ENCODE results near the gene CD83.

CD83 gene

GRCh38 chr6:14182916-14183315 is 65.3 kb downstream of the CD83 start:
- no peak for TF ChIP-seq EZH2phosphoT487 (IDR thresholded peaks at IDR 0.05; ENCODE audit: borderline replicate concordance, low read length)
- TF ChIP-seq, protein P1, sequence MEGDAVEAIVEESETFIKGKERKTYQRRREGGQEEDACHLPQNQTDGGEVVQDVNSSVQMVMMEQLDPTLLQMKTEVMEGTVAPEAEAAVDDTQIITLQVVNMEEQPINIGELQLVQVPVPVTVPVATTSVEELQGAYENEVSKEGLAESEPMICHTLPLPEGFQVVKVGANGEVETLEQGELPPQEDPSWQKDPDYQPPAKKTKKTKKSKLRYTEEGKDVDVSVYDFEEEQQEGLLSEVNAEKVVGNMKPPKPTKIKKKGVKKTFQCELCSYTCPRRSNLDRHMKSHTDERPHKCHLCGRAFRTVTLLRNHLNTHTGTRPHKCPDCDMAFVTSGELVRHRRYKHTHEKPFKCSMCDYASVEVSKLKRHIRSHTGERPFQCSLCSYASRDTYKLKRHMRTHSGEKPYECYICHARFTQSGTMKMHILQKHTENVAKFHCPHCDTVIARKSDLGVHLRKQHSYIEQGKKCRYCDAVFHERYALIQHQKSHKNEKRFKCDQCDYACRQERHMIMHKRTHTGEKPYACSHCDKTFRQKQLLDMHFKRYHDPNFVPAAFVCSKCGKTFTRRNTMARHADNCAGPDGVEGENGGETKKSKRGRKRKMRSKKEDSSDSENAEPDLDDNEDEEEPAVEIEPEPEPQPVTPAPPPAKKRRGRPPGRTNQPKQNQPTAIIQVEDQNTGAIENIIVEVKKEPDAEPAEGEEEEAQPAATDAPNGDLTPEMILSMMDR (IDR thresholded peaks at IDR 0.05; ENCODE audit: low read depth, low read length, poor library complexity, severe bottlenecking): no peak
- Histone ChIP-seq H3K27ac (ENCODE audit: low read depth, low read length) (no peak overlapping the region), H3K4me2 (ENCODE audit: low read length) (no peak overlapping the region), H3K36me3 (ENCODE audit: control insufficient read depth, low read length) (no peaks in the 10 kb centered on the region), H3K27me3 (ENCODE audit: control insufficient read depth, low read length) (no peaks in the 10 kb centered on the region), H4K20me1 (ENCODE audit: control insufficient read depth, insufficient read depth, low read depth, low read length) (no peaks in the 10 kb centered on the region), H3F3A (ENCODE audit: control insufficient read depth, insufficient read depth) (no peaks in the 10 kb centered on the region), H3K79me2 (ENCODE audit: control insufficient read depth, low read length) (no peaks in the 10 kb centered on the region), H3K9me3 (ENCODE audit: control insufficient read depth, insufficient read depth, low read length) (no peaks in the 10 kb centered on the region), H3K9me2 (replicated peaks; ENCODE audit: control insufficient read depth, low read length) (no peaks in the 10 kb centered on the region), H3K4me3 (ENCODE audit: low read length) (no peak overlapping the region), H3K4me1 (ENCODE audit: control insufficient read depth, low read length) (no peaks in the 10 kb centered on the region)

Data from DOHH2 (cell line).